HepG2 (cell line): ENCODE data around the gene MED22. TPM values are rescaled to one million over a fixed set of nuclear protein-coding genes. Genes with fewer than 3 reads are reported as not detected.

Experiments used
- ATF7 ChIP-seq, 2 experiments: fragments of 450-650 bp in 1 of 2; sonication (generic) in 1 of 2; formaldehyde crosslinking in 1 of 2; IDR thresholded peaks; 2 replicates each; pipeline versions ENCODE4 v1.4.0 to v1.6.1; 2016 to 2020; ENCODE audit warnings: antibody characterized with exemption in 1 of 2, mild to moderate bottlenecking in 1 of 2, missing genetic modification reagents in 1 of 2
- CBX5 ChIP-seq: sonication (generic); formaldehyde crosslinking; IDR thresholded peaks from 2 replicates; pipeline ENCODE4 v1.4.0; 2020; ENCODE audit warnings: missing genetic modification reagents, borderline replicate concordance
- ETV5 ChIP-seq: IDR thresholded peaks from 2 replicates; pipeline ENCODE4 v1.6.1; 2018; ENCODE audit warnings: missing biosample characterization, missing genetic modification reagents, inconsistent platforms, borderline replicate concordance
- GATA4 ChIP-seq: sonication (generic); IDR thresholded peaks from 2 replicates; pipeline ENCODE4 v1.6.1; 2016; ENCODE audit warnings: antibody characterized with exemption, low read depth, borderline replicate concordance
- HIVEP1 ChIP-seq: sonication (generic); formaldehyde crosslinking; IDR thresholded peaks from 2 replicates; pipeline ENCODE4 v1.4.0; 2020; ENCODE audit warnings: mild to moderate bottlenecking, missing genetic modification reagents
- MEF2D ChIP-seq: sonication (generic); formaldehyde crosslinking; IDR thresholded peaks from 2 replicates; pipeline ENCODE4 v1.5.1; 2020; ENCODE audit warnings: mild to moderate bottlenecking, missing genetic modification reagents
- NBN ChIP-seq: fragments of 450-650 bp; conservative IDR thresholded peaks from 2 replicates; pipeline ENCODE4 v1.6.1; 2017
- REL ChIP-seq: sonication (generic); formaldehyde crosslinking; conservative IDR thresholded peaks from 2 replicates; pipeline ENCODE4 v1.8.0; 2022; ENCODE audit warnings: mild to moderate bottlenecking, missing genetic modification reagents, moderate library complexity
- YY1 ChIP-seq: IDR thresholded peaks from 2 replicates; pipeline ENCODE4 v1.6.1; 2011; ENCODE audit warnings: low read length, low read depth, moderate library complexity, mild to moderate bottlenecking; ENCODE audit not compliant: insufficient read depth, insufficient replicate concordance
- ZBTB38 ChIP-seq: sonication (generic); formaldehyde crosslinking; IDR thresholded peaks from 2 replicates; pipeline ENCODE4 v1.5.1; 2020; ENCODE audit warnings: mild to moderate bottlenecking, missing genetic modification reagents
- ZKSCAN8 ChIP-seq: IDR thresholded peaks from 2 replicates; pipeline ENCODE4 v1.6.1; 2016; ENCODE audit warnings: borderline replicate concordance, missing genetic modification reagents, missing compliant biosample characterization
- ZMYM3 ChIP-seq: sonication (generic); formaldehyde crosslinking; IDR thresholded peaks from 2 replicates; pipeline ENCODE4 v1.5.1; 2020; ENCODE audit warnings: mild to moderate bottlenecking, missing genetic modification reagents
- ZNF256 ChIP-seq: sonication (generic); formaldehyde crosslinking; conservative IDR thresholded peaks from 2 replicates; pipeline ENCODE4 v1.4.0; 2020; ENCODE audit warnings: missing genetic modification reagents
- ZNF296 ChIP-seq: sonication (generic); formaldehyde crosslinking; conservative IDR thresholded peaks from 2 replicates; pipeline ENCODE4 v1.5.0; 2020; ENCODE audit warnings: mild to moderate bottlenecking, missing genetic modification reagents
- ZNF343 ChIP-seq: sonication (generic); formaldehyde crosslinking; IDR thresholded peaks from 2 replicates; pipeline ENCODE4 v1.4.0; 2020; ENCODE audit warnings: mild to moderate bottlenecking, missing genetic modification reagents
- ZNF44 ChIP-seq: sonication (generic); formaldehyde crosslinking; IDR thresholded peaks from 2 replicates; pipeline ENCODE4 v1.5.1; 2020; ENCODE audit warnings: mild to moderate bottlenecking, missing genetic modification reagents
- ZNF543 ChIP-seq: sonication (generic); formaldehyde crosslinking; IDR thresholded peaks from 2 replicates; pipeline ENCODE4 v1.4.0; 2020; ENCODE audit warnings: mild to moderate bottlenecking, missing genetic modification reagents
- ZNF788 ChIP-seq: sonication (generic); formaldehyde crosslinking; IDR thresholded peaks from 2 replicates; pipeline ENCODE4 v1.5.0; 2020; ENCODE audit warnings: mild to moderate bottlenecking, missing genetic modification reagents, borderline replicate concordance
- polyA plus RNA-seq, 8 experiments: library from polyadenylated mRNA; depleted of rRNA in 3 of 8; stranded (reverse) in 7 of 8; unstranded in 1 of 8; fragments of >200 nt; fragmentation: Illumina TruSeq in 4 of 8; extraction: Trizol in 4 of 8; gene quantifications; 2 replicates each; pipeline versions ENCODE4 v1.2.1 to v1.2.3, GENCODE V29; 2011 to 2016; ENCODE audit warnings: low read depth in 4 of 8, missing spikeins in 1 of 8, mixed read lengths in 1 of 8; ENCODE audit not compliant: insufficient read depth in 1 of 8
- total RNA-seq, 5 experiments: library from RNA; depleted of rRNA; stranded (reverse); fragments of >200 nt; fragmentation: Illumina TruSeq; extraction: Trizol; gene quantifications; 2 replicates each; pipeline ENCODE4 v1.2.3, GENCODE V29; 2016; ENCODE audit warnings: low read depth in 1 of 5
- TF ChIP-seq, protein P1 (sequence below): sonication (generic); formaldehyde crosslinking; IDR thresholded peaks from 2 replicates; pipeline ENCODE4 v1.9.0; 2021; ENCODE audit warnings: missing genetic modification reagents, borderline replicate concordance
- TF ChIP-seq, protein P2 (sequence below): sonication (generic); formaldehyde crosslinking; conservative IDR thresholded peaks from 2 replicates; pipeline ENCODE4 v1.8.0; 2022; ENCODE audit warnings: missing genetic modification reagents
- TF ChIP-seq, protein P3 (sequence below): sonication (generic); formaldehyde crosslinking; IDR thresholded peaks from 2 replicates; pipeline ENCODE4 v1.4.0; 2020; ENCODE audit warnings: mild to moderate bottlenecking, low read depth, missing genetic modification reagents
- TF ChIP-seq, protein P4 (sequence below): sonication (generic); formaldehyde crosslinking; IDR thresholded peaks from 2 replicates; pipeline ENCODE4 v1.5.0; 2020; ENCODE audit warnings: missing genetic modification reagents, mild to moderate bottlenecking, borderline replicate concordance

Gene MED22
- total and polyA plus RNA-seq, 2 of the 13 experiments (the other 11 are each of a cell fraction or from before 2014, with no cell fraction given), result 15.8 to 22.1 TPM

DNA sequence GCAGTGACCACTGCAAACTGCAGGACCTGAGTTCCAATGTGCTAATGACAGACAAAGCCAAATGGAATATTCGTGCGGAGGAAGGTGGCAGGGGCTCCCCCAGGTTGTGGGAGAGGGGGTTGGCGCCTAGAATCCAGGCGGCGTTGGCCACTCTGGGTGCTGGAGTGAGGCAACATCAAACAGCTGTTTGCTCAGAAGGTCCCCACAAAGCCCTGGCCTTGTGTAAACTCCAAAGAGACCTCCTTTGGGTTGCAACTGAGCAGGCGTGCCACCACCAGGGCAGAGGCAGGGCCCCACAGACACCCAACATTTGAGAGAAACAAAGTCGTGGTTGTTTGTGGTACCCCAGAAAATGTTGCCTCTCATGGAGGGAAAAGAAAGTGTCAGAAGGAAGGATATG is 42.8 kb upstream of the MED22 start (continued):
- TF ChIP-seq, protein P1, sequence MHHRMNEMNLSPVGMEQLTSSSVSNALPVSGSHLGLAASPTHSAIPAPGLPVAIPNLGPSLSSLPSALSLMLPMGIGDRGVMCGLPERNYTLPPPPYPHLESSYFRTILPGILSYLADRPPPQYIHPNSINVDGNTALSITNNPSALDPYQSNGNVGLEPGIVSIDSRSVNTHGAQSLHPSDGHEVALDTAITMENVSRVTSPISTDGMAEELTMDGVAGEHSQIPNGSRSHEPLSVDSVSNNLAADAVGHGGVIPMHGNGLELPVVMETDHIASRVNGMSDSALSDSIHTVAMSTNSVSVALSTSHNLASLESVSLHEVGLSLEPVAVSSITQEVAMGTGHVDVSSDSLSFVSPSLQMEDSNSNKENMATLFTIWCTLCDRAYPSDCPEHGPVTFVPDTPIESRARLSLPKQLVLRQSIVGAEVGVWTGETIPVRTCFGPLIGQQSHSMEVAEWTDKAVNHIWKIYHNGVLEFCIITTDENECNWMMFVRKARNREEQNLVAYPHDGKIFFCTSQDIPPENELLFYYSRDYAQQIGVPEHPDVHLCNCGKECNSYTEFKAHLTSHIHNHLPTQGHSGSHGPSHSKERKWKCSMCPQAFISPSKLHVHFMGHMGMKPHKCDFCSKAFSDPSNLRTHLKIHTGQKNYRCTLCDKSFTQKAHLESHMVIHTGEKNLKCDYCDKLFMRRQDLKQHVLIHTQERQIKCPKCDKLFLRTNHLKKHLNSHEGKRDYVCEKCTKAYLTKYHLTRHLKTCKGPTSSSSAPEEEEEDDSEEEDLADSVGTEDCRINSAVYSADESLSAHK (CRISPR knock-in tag), result no peak
- TF ChIP-seq ZNF296 (CRISPR knock-in tag), result no peak
- no peak for TF ChIP-seq ZKSCAN8
- no peak for TF ChIP-seq HIVEP1 (CRISPR knock-in tag)
- TF ChIP-seq YY1, result no peak
- TF ChIP-seq, protein P2, sequence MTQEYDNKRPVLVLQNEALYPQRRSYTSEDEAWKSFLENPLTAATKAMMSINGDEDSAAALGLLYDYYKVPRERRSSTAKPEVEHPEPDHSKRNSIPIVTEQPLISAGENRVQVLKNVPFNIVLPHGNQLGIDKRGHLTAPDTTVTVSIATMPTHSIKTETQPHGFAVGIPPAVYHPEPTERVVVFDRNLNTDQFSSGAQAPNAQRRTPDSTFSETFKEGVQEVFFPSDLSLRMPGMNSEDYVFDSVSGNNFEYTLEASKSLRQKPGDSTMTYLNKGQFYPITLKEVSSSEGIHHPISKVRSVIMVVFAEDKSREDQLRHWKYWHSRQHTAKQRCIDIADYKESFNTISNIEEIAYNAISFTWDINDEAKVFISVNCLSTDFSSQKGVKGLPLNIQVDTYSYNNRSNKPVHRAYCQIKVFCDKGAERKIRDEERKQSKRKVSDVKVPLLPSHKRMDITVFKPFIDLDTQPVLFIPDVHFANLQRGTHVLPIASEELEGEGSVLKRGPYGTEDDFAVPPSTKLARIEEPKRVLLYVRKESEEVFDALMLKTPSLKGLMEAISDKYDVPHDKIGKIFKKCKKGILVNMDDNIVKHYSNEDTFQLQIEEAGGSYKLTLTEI (CRISPR knock-in tag), result no peak
- no peak for TF ChIP-seq ZNF543 (CRISPR knock-in tag)
- no peak for TF ChIP-seq ZNF343 (CRISPR knock-in tag)
- no peak for TF ChIP-seq ZNF44
- no peak for TF ChIP-seq CBX5 (CRISPR knock-in tag)
- TF ChIP-seq NBN, result no peak
- no peak for TF ChIP-seq ZBTB38 (CRISPR knock-in tag)
- TF ChIP-seq ZNF788 (CRISPR knock-in tag), result no peak
- TF ChIP-seq MEF2D (CRISPR knock-in tag), result no peak
- TF ChIP-seq REL, result no peak
- TF ChIP-seq ATF7 (IDR thresholded peaks at IDR 0.05), result no peak
- no peak for TF ChIP-seq ATF7 (CRISPR knock-in tag; IDR thresholded peaks at IDR 0.05)
- TF ChIP-seq ETV5 (CRISPR knock-in tag), result no peak
- no peak for TF ChIP-seq ZNF256 (CRISPR knock-in tag)
- TF ChIP-seq, protein P3, sequence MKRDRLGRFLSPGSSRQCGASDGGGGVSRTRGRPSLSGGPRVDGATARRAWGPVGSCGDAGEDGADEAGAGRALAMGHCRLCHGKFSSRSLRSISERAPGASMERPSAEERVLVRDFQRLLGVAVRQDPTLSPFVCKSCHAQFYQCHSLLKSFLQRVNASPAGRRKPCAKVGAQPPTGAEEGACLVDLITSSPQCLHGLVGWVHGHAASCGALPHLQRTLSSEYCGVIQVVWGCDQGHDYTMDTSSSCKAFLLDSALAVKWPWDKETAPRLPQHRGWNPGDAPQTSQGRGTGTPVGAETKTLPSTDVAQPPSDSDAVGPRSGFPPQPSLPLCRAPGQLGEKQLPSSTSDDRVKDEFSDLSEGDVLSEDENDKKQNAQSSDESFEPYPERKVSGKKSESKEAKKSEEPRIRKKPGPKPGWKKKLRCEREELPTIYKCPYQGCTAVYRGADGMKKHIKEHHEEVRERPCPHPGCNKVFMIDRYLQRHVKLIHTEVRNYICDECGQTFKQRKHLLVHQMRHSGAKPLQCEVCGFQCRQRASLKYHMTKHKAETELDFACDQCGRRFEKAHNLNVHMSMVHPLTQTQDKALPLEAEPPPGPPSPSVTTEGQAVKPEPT (CRISPR knock-in tag), result no peak
- TF ChIP-seq, protein P4, sequence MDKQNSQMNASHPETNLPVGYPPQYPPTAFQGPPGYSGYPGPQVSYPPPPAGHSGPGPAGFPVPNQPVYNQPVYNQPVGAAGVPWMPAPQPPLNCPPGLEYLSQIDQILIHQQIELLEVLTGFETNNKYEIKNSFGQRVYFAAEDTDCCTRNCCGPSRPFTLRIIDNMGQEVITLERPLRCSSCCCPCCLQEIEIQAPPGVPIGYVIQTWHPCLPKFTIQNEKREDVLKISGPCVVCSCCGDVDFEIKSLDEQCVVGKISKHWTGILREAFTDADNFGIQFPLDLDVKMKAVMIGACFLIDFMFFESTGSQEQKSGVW (CRISPR knock-in tag), result no peak
- TF ChIP-seq GATA4, result no peak
- TF ChIP-seq ZMYM3 (CRISPR knock-in tag), result no peak
